Karpas-422 (cell line): ENCODE data around the gene LYST. TPM values are rescaled to one million over a fixed set of nuclear protein-coding genes. Genes with fewer than 3 reads are reported as not detected.

Experiments
- DNase-seq: peaks from one replicate; pipeline ENCODE4 v3.0.0-alpha.2; 2015
- H2AFZ ChIP-seq: fragments of 200-600 bp; sonication (generic); 2 replicates; pipeline ENCODE4 v1.6.1; 2014; ENCODE audit warnings: antibody characterized with exemption, low read length, mixed read lengths
- H3K27ac ChIP-seq: fragments of 200-600 bp; sonication (generic); 2 replicates; pipeline ENCODE4 v1.5.1; 2014; ENCODE audit warnings: mild to moderate bottlenecking, low read length, moderate library complexity
- H3K27me3 ChIP-seq: fragments of 200-600 bp; sonication (generic); 2 replicates; pipeline ENCODE4 v1.6.1; 2014; ENCODE audit warnings: low read length, mixed read lengths
- H3K36me3 ChIP-seq: fragments of 200-600 bp; sonication (generic); 2 replicates; pipeline ENCODE4 v1.6.1; 2014; ENCODE audit warnings: low read length, mixed read lengths; ENCODE audit not compliant: insufficient read depth
- H3K4me1 ChIP-seq: fragments of 200-600 bp; sonication (generic); 2 replicates; pipeline ENCODE4 v1.6.1; 2014; ENCODE audit warnings: mild to moderate bottlenecking, low read length, mixed read lengths
- H3K4me2 ChIP-seq: fragments of 200-600 bp; sonication (generic); 2 replicates; pipeline ENCODE4 v1.6.1; 2014; ENCODE audit warnings: low read length, low read depth, mild to moderate bottlenecking; ENCODE audit not compliant: poor library complexity, severe bottlenecking
- H3K4me3 ChIP-seq: fragments of 200-600 bp; sonication (generic); 2 replicates; pipeline ENCODE4 v1.5.1; 2014; ENCODE audit warnings: mild to moderate bottlenecking, antibody characterized with exemption, low read length, mixed read lengths
- H3K79me2 ChIP-seq: fragments of 200-600 bp; sonication (generic); 2 replicates; pipeline ENCODE4 v1.6.1; 2014; ENCODE audit warnings: mild to moderate bottlenecking, low read length, mixed read lengths
- H3K9ac ChIP-seq: fragments of 200-600 bp; sonication (generic); 2 replicates; pipeline ENCODE4 v1.6.0; 2014; ENCODE audit warnings: low read length
- H3K9me2 ChIP-seq: fragments of 200-600 bp; sonication (generic), shearing (Covaris generic); replicated peaks from 2 replicates; pipeline ENCODE4 v1.6.0; 2014; ENCODE audit warnings: mild to moderate bottlenecking, low read length, moderate library complexity; ENCODE audit not compliant: insufficient read depth
- H3K9me3 ChIP-seq: fragments of 300-700, 200-600 bp; sonication (generic); 2 replicates; pipeline ENCODE4 v1.6.1; 2014; ENCODE audit warnings: low read length, mixed read lengths
- H4K20me1 ChIP-seq: fragments of 200-600 bp; sonication (generic); 2 replicates; pipeline ENCODE4 v1.6.1; 2014; ENCODE audit warnings: mild to moderate bottlenecking, antibody characterized with exemption, low read length, low read depth; ENCODE audit not compliant: insufficient read depth
- total RNA-seq: library from RNA; depleted of rRNA; stranded (reverse); fragments of >200 nt; shearing (Covaris generic); gene quantifications from 2 replicates; pipeline ENCODE4 v1.2.3, GENCODE V29; 2014; ENCODE audit warnings: low replicate concordance

The LYST gene
- total RNA-seq, 1 experiment from 2014 or later = 7.8 TPM

GRCh38 chr1:235671992-235672391, 194.7 kb downstream of the LYST start:
- 0 out of 2 replicates have a peak, but pooled peaks cover 4% of the 10 kb centered on the region for H3K27me3 ChIP-seq
- H3K4me1 ChIP-seq = no peaks in the 10 kb centered on the region
- H3K9me3 ChIP-seq = peaks cover 14% of the 10 kb centered on the region
- H3K4me2 ChIP-seq = no peak overlapping the region
- no peak overlapping the region for H2AFZ ChIP-seq
- no peaks in the 10 kb centered on the region for H3K9me2 ChIP-seq
- no peak for DNase-seq
- H3K4me3 ChIP-seq = no peak overlapping the region
- H3K79me2 ChIP-seq = no peaks in the 10 kb centered on the region
- no peak overlapping the region for H3K9ac ChIP-seq
- H4K20me1 ChIP-seq = no peaks in the 10 kb centered on the region
- no peak overlapping the region for H3K27ac ChIP-seq
- no peaks in the 10 kb centered on the region for H3K36me3 ChIP-seq

- Histone ChIP-seq H3K79me2 (no peaks in the 10 kb centered on the region), H3K9me3 (peaks cover 14% of the 10 kb centered on the region), H3K4me2 (no peak overlapping the region), H3K27me3 (0 out of 2 replicates have a peak, but pooled peaks cover 4% of the 10 kb centered on the region), H3K9ac (no peak overlapping the region), H3K9me2 (no peaks in the 10 kb centered on the region), H4K20me1 (no peaks in the 10 kb centered on the region), H3K4me3 (no peak overlapping the region), H3K27ac (no peak overlapping the region), H3K4me1 (no peaks in the 10 kb centered on the region), H3K36me3 (no peaks in the 10 kb centered on the region), H2AFZ (no peak overlapping the region)
- no peak for DNase-seq
These were observed 196.4 kb downstream of the LYST start for GRCh38 chr1:235670157-235670776.

GRCh38 chr1:235669277-235669676, 197.4 kb downstream of the LYST start:
- Histone ChIP-seq H3K4me3 (no peak overlapping the region), H3K79me2 (no peaks in the 10 kb centered on the region), H3K9ac (no peak overlapping the region), H3K36me3 (no peaks in the 10 kb centered on the region), H3K4me2 (no peak overlapping the region), H4K20me1 (no peaks in the 10 kb centered on the region), H3K27ac (no peak overlapping the region), H3K4me1 (no peaks in the 10 kb centered on the region), H3K9me2 (no peaks in the 10 kb centered on the region), H3K27me3 (0 out of 2 replicates have a peak, but pooled peaks cover 4% of the 10 kb centered on the region), H2AFZ (no peak overlapping the region), H3K9me3 (peaks cover 14% of the 10 kb centered on the region)
- no peak for DNase-seq

GRCh38 chr1:235663628-235664027, 203.1 kb downstream of the LYST start:
- Histone ChIP-seq H3K4me3 (no peak overlapping the region), H3K79me2 (no peaks in the 10 kb centered on the region), H4K20me1 (no peaks in the 10 kb centered on the region)

GRCh38 chr1:235661568-235661967, 205.1 kb downstream of the LYST start:
- H3K4me3 ChIP-seq = no peak overlapping the region
- H4K20me1 ChIP-seq = no peaks in the 10 kb centered on the region
- H2AFZ ChIP-seq = no peak overlapping the region
- no peaks in the 10 kb centered on the region for H3K9me3 ChIP-seq
- DNase-seq = no peak
- no peak overlapping the region for H3K9ac ChIP-seq
- no peaks in the 10 kb centered on the region for H3K79me2 ChIP-seq
- no peaks in the 10 kb centered on the region for H3K27me3 ChIP-seq
- no peak overlapping the region for H3K4me2 ChIP-seq
- no peaks in the 10 kb centered on the region for H3K36me3 ChIP-seq
- no peaks in the 10 kb centered on the region for H3K4me1 ChIP-seq
- H3K27ac ChIP-seq = no peak overlapping the region
- no peaks in the 10 kb centered on the region for H3K9me2 ChIP-seq

More at GRCh38 chr1:235663628-235664027, 203.1 kb downstream of the LYST start:
- Histone ChIP-seq H3K27me3 (no peaks in the 10 kb centered on the region), H3K4me1 (no peaks in the 10 kb centered on the region), H3K4me2 (no peak overlapping the region), H3K36me3 (no peaks in the 10 kb centered on the region), H3K9me3 (no peaks in the 10 kb centered on the region), H2AFZ (no peak overlapping the region), H3K9ac (no peak overlapping the region), H3K27ac (no peak overlapping the region), H3K9me2 (no peaks in the 10 kb centered on the region)
- DNase-seq = no peak

GRCh38 chr1:235659186-235659771, 207.4 kb downstream of the LYST start:
- H4K20me1 ChIP-seq = no peaks in the 10 kb centered on the region
- no peak overlapping the region for H3K4me2 ChIP-seq
- no peaks in the 10 kb centered on the region for H3K9me3 ChIP-seq
- H3K79me2 ChIP-seq = no peaks in the 10 kb centered on the region
- no peak overlapping the region for H3K27ac ChIP-seq
- no peaks in the 10 kb centered on the region for H3K27me3 ChIP-seq
- H3K9ac ChIP-seq = no peak overlapping the region
- no peaks in the 10 kb centered on the region for H3K4me1 ChIP-seq
- no peak overlapping the region for H3K4me3 ChIP-seq
- H2AFZ ChIP-seq = no peak overlapping the region
- DNase-seq = no peak
- H3K9me2 ChIP-seq = no peaks in the 10 kb centered on the region
- no peaks in the 10 kb centered on the region for H3K36me3 ChIP-seq

- DNase-seq = no peak
- H3K36me3 ChIP-seq = no peaks in the 10 kb centered on the region
- H3K4me1 ChIP-seq = no peaks in the 10 kb centered on the region
- H4K20me1 ChIP-seq = no peaks in the 10 kb centered on the region
- no peaks in the 10 kb centered on the region for H3K9me2 ChIP-seq
- no peak overlapping the region for H3K4me3 ChIP-seq
- no peak overlapping the region for H3K4me2 ChIP-seq
- H3K27ac ChIP-seq = no peak overlapping the region
- H3K9ac ChIP-seq = no peak overlapping the region
- H3K79me2 ChIP-seq = no peaks in the 10 kb centered on the region
- H3K27me3 ChIP-seq = no peaks in the 10 kb centered on the region
- no peak overlapping the region for H2AFZ ChIP-seq
- no peaks in the 10 kb centered on the region for H3K9me3 ChIP-seq
These were observed 208.8 kb downstream of the LYST start for GRCh38 chr1:235657747-235658526.

GRCh38 chr1:235657269-235657668, 209.4 kb downstream of the LYST start:
- H3K4me2 ChIP-seq = no peak overlapping the region
- H3K9me2 ChIP-seq = no peaks in the 10 kb centered on the region
- no peak for DNase-seq

More at GRCh38 chr1:235657269-235657668, 209.4 kb downstream of the LYST start:
- Histone ChIP-seq H3K27me3 (no peaks in the 10 kb centered on the region), H3K36me3 (no peaks in the 10 kb centered on the region), H3K79me2 (no peaks in the 10 kb centered on the region), H3K9ac (no peak overlapping the region), H3K4me3 (no peak overlapping the region), H2AFZ (no peak overlapping the region), H3K27ac (no peak overlapping the region), H4K20me1 (no peaks in the 10 kb centered on the region), H3K4me1 (no peaks in the 10 kb centered on the region), H3K9me3 (no peaks in the 10 kb centered on the region)
